ENCODE measurements around the gene GGN.
A peak's percentile ranks its signal among the peaks of the same experiment; 100 is the strongest.
"Not testable (repeated sequence)": the region's sequence is repeated elsewhere in the genome, so short reads cannot be mapped to it uniquely, and the experiment has no call there.

Gene GGN, protein sequence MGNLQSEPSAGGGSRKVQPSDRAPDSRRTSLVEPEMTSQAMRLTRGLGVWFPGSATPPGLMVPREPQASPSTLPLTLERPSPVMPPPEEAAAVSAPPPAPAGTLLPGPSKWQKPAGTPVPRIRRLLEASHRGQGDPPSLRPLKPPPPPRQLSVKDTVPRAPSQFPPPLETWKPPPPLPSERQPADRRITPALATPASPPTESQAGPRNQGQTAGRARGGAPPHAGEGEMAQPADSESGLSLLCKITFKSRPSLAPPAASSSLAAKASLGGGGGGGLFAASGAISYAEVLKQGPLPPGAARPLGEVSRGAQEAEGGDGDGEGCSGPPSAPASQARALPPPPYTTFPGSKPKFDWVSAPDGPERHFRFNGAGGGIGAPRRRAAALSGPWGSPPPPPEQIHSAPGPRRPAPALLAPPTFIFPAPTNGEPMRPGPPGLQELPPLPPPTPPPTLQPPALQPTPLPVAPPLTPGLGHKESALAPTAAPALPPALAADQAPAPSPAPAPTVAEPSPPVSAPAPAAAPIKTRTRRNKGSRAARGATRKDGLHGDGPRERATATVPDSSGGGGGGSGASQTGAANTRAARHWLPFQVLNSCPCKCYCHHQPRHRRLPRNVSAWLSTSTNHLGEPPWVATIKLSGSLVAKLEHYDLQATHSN

DNA sequence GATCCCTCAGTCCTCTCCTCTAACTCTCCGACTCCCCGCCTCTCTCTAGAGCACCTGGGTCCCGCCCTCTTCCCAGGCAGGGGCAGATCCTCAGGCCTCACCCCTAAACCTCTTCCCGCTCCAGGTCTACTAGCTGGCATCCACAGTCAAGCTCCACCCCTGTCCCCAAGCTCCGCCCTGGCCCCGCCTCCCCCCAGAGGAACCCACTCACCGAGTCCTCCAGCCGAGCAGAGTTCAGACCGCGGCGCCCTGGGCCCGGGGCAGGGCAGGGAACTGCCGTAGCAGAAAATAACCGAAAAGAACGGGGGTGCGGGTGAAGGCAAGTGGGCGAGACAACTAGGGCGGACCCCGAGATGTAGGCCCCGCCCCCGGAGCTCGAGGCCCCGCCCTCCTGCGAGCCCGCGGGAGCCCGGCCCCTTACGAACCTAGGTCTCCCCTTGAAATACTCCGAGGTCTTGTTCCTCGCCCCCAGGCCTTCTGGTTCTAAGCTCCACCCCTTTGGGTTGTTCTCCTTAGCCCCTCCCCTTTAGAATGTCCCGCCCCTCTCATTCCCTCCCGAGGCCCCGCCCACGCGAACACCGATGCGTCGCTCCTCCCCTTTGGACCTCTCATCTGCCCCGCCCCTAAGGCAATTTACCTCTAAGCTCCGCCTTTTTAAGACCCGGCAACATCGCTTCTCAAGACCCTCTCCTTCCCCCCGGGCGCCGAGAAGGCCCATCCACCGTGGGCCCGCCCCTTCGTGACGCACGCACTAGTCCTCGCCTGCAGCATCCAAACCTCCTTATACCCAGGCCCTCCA, at the start of gene GGN:
Gene GGN (minus strand): TSS at position 485 of the 799 bp plus-strand sequence. CDS start 773 bp downstream, outside the sequence.
- Mint-ChIP-seq H3K4me1 (ENCODE audit: low read depth) (peaks cover 13% of the 10 kb centered on the region), H3K9me3 (no peaks in the 10 kb centered on the region), H3K27ac (peak within 1 kb of the TSS; percentile 87), H3K27me3 (ENCODE audit: low read depth) (peaks cover 27% of the 10 kb centered on the region), H3K4me3 (peak within 1 kb of the TSS; percentile 92), H3K36me3 (ENCODE audit: low read depth) (peaks cover 19% of the 10 kb centered on the region)

- Mint-ChIP-seq H3K36me3 (ENCODE audit: low read depth) (no peaks in the 10 kb centered on the region), H3K27me3 (ENCODE audit: low read depth) (peaks cover 5% of the 10 kb centered on the region), H3K4me3 (no peak overlapping the region), H3K9me3 (no peaks in the 10 kb centered on the region), H3K27ac (no peak overlapping the region), H3K4me1 (ENCODE audit: low read depth) (peaks cover 9% of the 10 kb centered on the region)
These were observed 49.5 kb upstream of the GGN start for GRCh38 chr19:38437295-38437694.

DNA sequence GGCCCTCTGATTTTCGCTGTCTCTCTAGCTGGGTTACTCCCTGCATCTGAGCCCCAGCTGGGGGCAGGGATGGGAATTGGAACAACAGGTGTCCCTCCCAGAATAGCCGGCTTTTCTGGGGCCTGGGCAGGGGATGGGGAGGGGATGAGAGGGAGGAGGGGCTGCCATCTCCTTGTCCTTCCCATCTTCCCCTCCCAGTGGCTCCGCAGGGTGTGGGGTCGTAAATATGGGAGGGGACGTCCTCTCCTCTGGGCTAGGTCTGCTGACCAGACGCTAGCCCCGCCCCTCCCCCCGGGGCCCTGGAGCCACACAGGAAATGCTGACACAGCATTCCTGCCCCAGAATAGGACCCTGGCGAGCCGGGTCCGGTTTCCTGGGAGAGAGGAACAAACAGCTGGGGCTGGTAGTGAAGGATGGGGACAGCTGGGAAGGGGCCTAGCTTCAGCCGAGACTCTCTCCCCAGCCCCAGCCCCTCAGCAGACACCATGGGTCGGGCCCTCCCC, 46.8 kb upstream of the GGN start:
- Mint-ChIP-seq H3K36me3 (ENCODE audit: low read depth) (no peaks in the 10 kb centered on the region), H3K4me1 (ENCODE audit: low read depth) (peaks cover 8% of the 10 kb centered on the region), H3K4me3 (peak overlapping the region; percentile 63), H3K9me3 (no peaks in the 10 kb centered on the region), H3K27ac (no peak overlapping the region), H3K27me3 (ENCODE audit: low read depth) (peaks cover 5% of the 10 kb centered on the region)

GRCh38 chr19:38433268-38433733, 45.5 kb upstream of the GGN start, which contains the start of gene RYR1:
TSS of gene RYR1 (plus strand) at chr19:38433691. CDS start at chr19:38433830, 139 bp downstream.
- peaks cover 8% of the 10 kb centered on the region for H3K27me3 Mint-ChIP-seq (ENCODE audit: low read depth)
- H3K36me3 Mint-ChIP-seq (ENCODE audit: low read depth) = no peaks in the 10 kb centered on the region
- H3K4me1 Mint-ChIP-seq (ENCODE audit: low read depth) = peaks cover 14% of the 10 kb centered on the region
- H3K9me3 Mint-ChIP-seq = no peaks in the 10 kb centered on the region
- H3K27ac Mint-ChIP-seq = no peak within 1 kb of the TSS
- peak within 1 kb of the TSS; percentile 63 for H3K4me3 Mint-ChIP-seq

DNA sequence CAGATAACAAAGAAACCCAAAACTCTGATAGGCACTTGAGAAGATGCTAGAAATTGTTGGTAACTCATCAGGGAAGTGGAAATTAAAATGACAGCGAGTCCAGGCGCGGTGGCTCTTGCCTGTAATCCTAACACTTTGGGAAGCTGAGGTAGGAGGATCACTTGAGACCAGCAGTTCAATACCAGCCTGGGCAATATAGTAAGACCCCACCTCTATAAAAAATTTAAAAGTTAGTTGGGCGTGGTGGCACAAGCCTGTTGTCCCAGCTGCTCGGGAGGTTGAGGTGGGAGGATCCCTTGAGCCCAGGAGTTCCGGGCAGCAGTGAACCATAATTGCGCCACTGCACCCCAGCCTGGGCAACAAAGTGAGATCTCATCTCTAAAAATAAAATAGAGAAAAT, 43.1 kb upstream of the GGN start:
- no peaks in the 10 kb centered on the region for H3K9me3 Mint-ChIP-seq
- H3K4me1 Mint-ChIP-seq (ENCODE audit: low read depth) = peaks cover 28% of the 10 kb centered on the region
- H3K4me3 Mint-ChIP-seq = no peak overlapping the region
- no peaks in the 10 kb centered on the region for H3K36me3 Mint-ChIP-seq (ENCODE audit: low read depth)
- H3K27ac Mint-ChIP-seq = no peak overlapping the region
- peaks cover 8% of the 10 kb centered on the region for H3K27me3 Mint-ChIP-seq (ENCODE audit: low read depth)

DNA sequence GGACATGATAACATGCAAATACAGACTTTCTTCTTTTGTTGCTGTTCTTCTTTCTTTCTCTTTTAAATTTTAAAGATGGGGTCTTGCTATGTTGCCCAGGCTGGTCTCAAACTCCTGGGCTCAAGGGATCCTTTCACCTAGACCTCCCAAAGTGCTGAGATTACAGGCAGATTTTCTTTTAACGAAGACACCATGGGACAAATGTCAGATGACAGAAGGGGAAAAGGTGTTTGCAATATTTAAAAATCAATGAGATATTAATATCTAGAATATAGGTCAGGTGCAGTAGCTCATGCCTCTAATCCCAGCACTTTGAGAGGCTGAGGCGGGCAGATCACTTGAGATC, 42.0 kb upstream of the GGN start:
- Mint-ChIP-seq H3K36me3 (ENCODE audit: low read depth) (no peaks in the 10 kb centered on the region), H3K27me3 (ENCODE audit: low read depth) (peaks cover 8% of the 10 kb centered on the region), H3K4me3 (no peak overlapping the region), H3K27ac (no peak overlapping the region), H3K9me3 (no peaks in the 10 kb centered on the region), H3K4me1 (ENCODE audit: low read depth) (peaks cover 30% of the 10 kb centered on the region)

DNA sequence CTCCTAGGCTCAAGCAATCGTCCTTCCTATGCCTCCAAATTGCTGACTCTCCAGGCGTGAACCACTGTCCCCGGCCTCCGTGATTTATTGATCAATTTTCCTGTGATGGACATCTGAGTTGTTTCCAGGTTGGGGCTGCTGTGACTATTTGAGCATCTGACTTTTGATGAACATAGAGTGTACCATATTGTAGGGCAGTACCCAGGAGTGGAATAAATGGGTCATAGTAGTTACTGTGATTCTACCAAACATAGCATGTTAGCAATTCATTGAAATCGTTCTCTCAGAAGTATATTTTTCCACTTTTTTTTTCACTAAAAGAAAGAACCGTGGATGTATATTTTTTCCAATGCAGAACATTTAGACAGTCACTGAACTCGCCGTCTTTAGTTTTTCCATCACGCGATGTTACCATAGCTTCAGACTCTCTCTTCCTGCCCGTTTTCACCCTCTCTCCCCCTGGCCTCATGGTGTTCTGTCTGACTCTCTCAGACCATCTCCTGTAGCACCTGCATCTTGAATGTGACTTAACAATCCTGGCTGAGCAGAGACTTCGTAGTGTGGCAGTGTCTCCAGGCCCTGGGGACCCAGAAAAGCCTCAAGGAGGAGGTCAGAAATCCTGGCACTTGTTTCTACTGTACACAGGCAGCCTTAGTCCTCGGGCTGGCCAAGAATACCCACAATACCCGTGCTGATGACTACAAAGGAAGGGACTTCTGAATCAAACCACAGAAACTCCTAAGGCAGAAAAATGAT, 41.4 kb upstream of the GGN start:
- Mint-ChIP-seq H3K9me3 (no peaks in the 10 kb centered on the region), H3K27ac (peak overlapping the region; percentile 58), H3K4me1 (ENCODE audit: low read depth) (peaks cover 28% of the 10 kb centered on the region), H3K36me3 (ENCODE audit: low read depth) (no peaks in the 10 kb centered on the region), H3K27me3 (ENCODE audit: low read depth) (peaks cover 5% of the 10 kb centered on the region), H3K4me3 (peak overlapping the region; percentile 15)

- H3K4me3 Mint-ChIP-seq; H3K27me3 Mint-ChIP-seq (ENCODE audit: low read depth); H3K36me3 Mint-ChIP-seq (ENCODE audit: low read depth); H3K9me3 Mint-ChIP-seq: not testable (repeated sequence)
- Mint-ChIP-seq H3K4me1 (ENCODE audit: low read depth) (peaks cover 24% of the 10 kb centered on the region), H3K27ac (peak overlapping the region; percentile 52)
These were observed 39.3 kb upstream of the GGN start for GRCh38 chr19:38427035-38427677.

- H3K27ac Mint-ChIP-seq = peak within 1 kb of the TSS; percentile 60
- no peaks in the 10 kb centered on the region for H3K9me3 Mint-ChIP-seq
- H3K27me3 Mint-ChIP-seq (ENCODE audit: low read depth) = peaks cover 3% of the 10 kb centered on the region
- H3K36me3 Mint-ChIP-seq (ENCODE audit: low read depth) = no peaks in the 10 kb centered on the region
- peak within 1 kb of the TSS; percentile 43 for H3K4me3 Mint-ChIP-seq
- H3K4me1 Mint-ChIP-seq (ENCODE audit: low read depth) = peaks cover 24% of the 10 kb centered on the region
These were observed 38.1 kb upstream of the GGN start, which contains the start of gene RASGRP4 for GRCh38 chr19:38425810-38426466. TSS of gene RASGRP4 (minus strand) at chr19:38426219. CDS start at chr19:38426091, 128 bp downstream.

DNA sequence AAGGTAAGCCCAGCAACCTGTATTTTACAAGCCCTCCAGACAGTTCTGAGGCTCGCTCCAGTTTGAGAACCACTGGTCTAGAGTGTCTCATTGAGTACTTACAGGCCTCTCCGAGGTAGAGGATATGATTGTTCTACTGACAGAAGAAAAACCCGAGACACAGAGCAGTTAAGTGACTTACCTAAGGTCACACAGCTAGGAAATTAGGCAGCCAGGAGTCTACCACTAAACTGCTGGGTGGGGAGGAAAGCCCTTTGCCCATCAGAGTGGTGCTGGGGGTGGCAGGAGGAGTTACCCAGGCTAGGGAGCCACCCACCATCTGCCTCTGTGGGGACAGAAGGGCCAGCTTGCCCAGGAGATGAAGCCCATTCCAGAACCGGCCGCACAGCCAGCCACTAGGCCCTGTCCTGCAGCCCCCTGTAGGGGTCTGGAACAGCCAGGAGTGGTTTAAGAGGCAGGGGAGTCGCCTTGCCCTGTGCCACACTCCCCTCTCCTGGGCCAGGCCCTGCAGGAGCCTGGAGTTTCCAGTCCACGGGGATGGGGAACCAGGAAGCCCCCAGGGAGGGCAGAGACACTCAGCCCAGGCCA, 37.5 kb upstream of the GGN start:
- Mint-ChIP-seq H3K4me3 (peak overlapping the region; percentile 37), H3K4me1 (ENCODE audit: low read depth) (peaks cover 24% of the 10 kb centered on the region), H3K27me3 (ENCODE audit: low read depth) (peaks cover 3% of the 10 kb centered on the region), H3K9me3 (no peaks in the 10 kb centered on the region), H3K36me3 (ENCODE audit: low read depth) (no peaks in the 10 kb centered on the region), H3K27ac (no peak overlapping the region)

DNA sequence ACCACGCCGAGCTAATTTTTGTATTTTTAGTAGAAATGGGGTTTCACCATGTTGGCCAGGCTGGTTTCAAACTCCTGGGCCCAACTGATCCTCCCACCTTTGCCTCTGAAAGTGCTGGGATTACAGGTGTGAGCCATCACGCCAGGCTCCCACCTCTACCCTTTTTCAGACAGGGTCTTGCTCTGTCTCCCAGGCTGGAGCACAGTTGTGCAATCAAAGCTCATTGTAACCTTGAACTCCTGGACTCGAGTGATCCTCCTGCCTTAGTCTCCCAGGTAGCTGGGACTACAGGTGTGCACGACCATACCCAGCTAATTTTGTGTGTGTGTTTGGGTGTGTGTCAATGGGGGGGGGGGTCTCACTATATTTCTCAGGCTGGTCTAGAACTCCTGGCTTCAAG, 36.4 kb upstream of the GGN start:
- Mint-ChIP-seq H3K36me3 (ENCODE audit: low read depth) (no peaks in the 10 kb centered on the region), H3K4me3 (no peak overlapping the region), H3K27ac (no peak overlapping the region), H3K27me3 (ENCODE audit: low read depth) (peaks cover under 1% of the 10 kb centered on the region), H3K9me3 (no peaks in the 10 kb centered on the region), H3K4me1 (ENCODE audit: low read depth) (peaks cover 18% of the 10 kb centered on the region)

DNA sequence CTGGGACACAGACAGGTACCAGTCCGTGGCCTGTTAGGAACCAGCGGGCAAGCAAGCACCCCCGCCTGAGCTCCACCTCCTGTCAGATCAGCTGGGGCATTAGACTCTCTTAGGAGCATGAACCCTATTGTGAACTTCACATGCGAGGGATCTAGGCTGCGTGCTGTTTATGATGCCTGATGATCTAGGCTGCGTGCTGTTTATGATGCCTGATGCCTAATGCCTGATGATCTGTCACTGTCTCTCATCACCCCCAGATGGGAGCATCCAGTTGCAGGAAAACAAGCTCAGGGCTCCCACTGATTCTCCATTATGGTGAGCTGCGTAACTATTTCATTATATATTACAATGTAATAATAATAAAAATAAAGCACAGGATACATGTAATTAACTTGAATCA, 34.6 kb upstream of the GGN start:
- Mint-ChIP-seq H3K27ac (no peak overlapping the region), H3K36me3 (ENCODE audit: low read depth) (no peaks in the 10 kb centered on the region), H3K4me3 (no peak overlapping the region), H3K4me1 (ENCODE audit: low read depth) (peaks cover 25% of the 10 kb centered on the region), H3K9me3 (no peaks in the 10 kb centered on the region), H3K27me3 (ENCODE audit: low read depth) (no peaks in the 10 kb centered on the region)

DNA sequence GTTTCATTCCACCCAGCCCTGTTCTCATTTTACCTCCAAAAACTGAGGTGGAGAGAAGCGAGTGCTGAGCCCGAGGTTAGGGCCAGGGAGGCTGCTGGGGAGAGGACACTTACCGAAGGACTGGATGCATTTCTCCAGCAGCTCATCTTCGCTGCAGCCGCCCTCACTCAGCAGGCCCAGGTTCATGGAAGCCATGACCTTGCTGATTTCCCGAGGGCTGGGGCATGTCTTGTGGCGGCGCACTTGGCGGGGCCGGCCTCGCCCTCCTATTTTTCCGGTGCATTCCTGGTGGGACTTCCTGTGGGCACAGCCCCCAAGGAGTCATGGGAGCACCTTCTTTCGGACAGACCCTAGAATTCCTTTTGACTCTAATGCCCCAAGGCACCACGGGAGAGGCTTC, 34.0 kb upstream of the GGN start:
- Mint-ChIP-seq H3K36me3 (ENCODE audit: low read depth) (no peaks in the 10 kb centered on the region), H3K4me3 (no peak overlapping the region), H3K27me3 (ENCODE audit: low read depth) (no peaks in the 10 kb centered on the region), H3K4me1 (ENCODE audit: low read depth) (peaks cover 26% of the 10 kb centered on the region), H3K9me3 (no peaks in the 10 kb centered on the region), H3K27ac (no peak overlapping the region)

Data from T-helper 1 cell treated with Interleukin-12 subunit alpha and Interleukin-12 subunit beta and Interleukin-4 antibody, amounts not matched to agents 30 μg/mL and 1 μg/mL, for 36 hours (primary cell).